Glutamatergic neuron (in vitro differentiated cells): ENCODE measurements around the gene TPD52L2. TPM values are rescaled to one million over a fixed set of nuclear protein-coding genes. Genes with fewer than 3 reads are reported as not detected.

Experiments used
- DNase-seq: peaks from one replicate; pipeline ENCODE4 v3.0.0; 2022
- H3K27ac Mint-ChIP-seq: one replicate; pipeline ENCODE4 v1.8.0; 2020; ENCODE audit warnings: mild to moderate bottlenecking, mixed read lengths, inconsistent platforms; ENCODE audit not compliant: unreplicated experiment
- H3K27me3 Mint-ChIP-seq: one replicate; pipeline ENCODE4 v1.8.0; 2020; ENCODE audit warnings: mild to moderate bottlenecking, moderate library complexity, mixed read lengths, inconsistent platforms; ENCODE audit not compliant: unreplicated experiment
- H3K36me3 Mint-ChIP-seq: one replicate; pipeline ENCODE4 v1.8.0; 2020; ENCODE audit warnings: mild to moderate bottlenecking, mixed read lengths, inconsistent platforms; ENCODE audit not compliant: unreplicated experiment
- H3K4me1 Mint-ChIP-seq: one replicate; pipeline ENCODE4 v1.8.0; 2020; ENCODE audit warnings: mild to moderate bottlenecking, low read depth, mixed read lengths, inconsistent platforms; ENCODE audit not compliant: unreplicated experiment
- H3K4me3 Mint-ChIP-seq: one replicate; pipeline ENCODE4 v1.8.0; 2020; ENCODE audit warnings: mild to moderate bottlenecking, mixed read lengths, inconsistent platforms; ENCODE audit not compliant: unreplicated experiment
- H3K9me3 Mint-ChIP-seq: one replicate; pipeline ENCODE4 v1.8.0; 2020; ENCODE audit warnings: mild to moderate bottlenecking, moderate library complexity, mixed read lengths, inconsistent platforms; ENCODE audit not compliant: unreplicated experiment
- CTCF ChIP-seq: fragments of 200-600 bp; sonication (generic); IDR thresholded peaks from one replicate; pipeline ENCODE4 v1.5.0; 2021; ENCODE audit not compliant: partially characterized antibody, unreplicated experiment
- total RNA-seq: library from RNA; stranded (reverse); fragmentation: NEBNext Ultra II Directional; extraction: Animal tissue kit (Norgen Biotek cat#: 25700); gene quantifications from one replicate; pipeline ENCODE4 v1.2.1, GENCODE V29; 2021; ENCODE audit not compliant: unreplicated experiment

The TPD52L2 gene
- total RNA-seq, 1 donor from 2014 or later = 109 TPM

- peak overlapping the region; percentile 83 for H3K4me3 Mint-ChIP-seq
- peak; percentile 83 for DNase-seq
- peaks cover 5% of the 10 kb centered on the region for H3K36me3 Mint-ChIP-seq
- peaks cover 3% of the 10 kb centered on the region for H3K4me1 Mint-ChIP-seq
- H3K27me3 Mint-ChIP-seq = peaks cover 9% of the 10 kb centered on the region
- H3K27ac Mint-ChIP-seq = peak overlapping the region; percentile 97
- peaks cover 3% of the 10 kb centered on the region for H3K9me3 Mint-ChIP-seq
- no peak for TF ChIP-seq CTCF
Observed at GRCh38 chr20:63846128-63846771, 18.8 kb upstream of the TPD52L2 start.

- H3K4me1 Mint-ChIP-seq = peaks cover 3% of the 10 kb centered on the region
- H3K36me3 Mint-ChIP-seq = peaks cover 5% of the 10 kb centered on the region
- no peak for DNase-seq
- H3K9me3 Mint-ChIP-seq = peaks cover 3% of the 10 kb centered on the region
- H3K27me3 Mint-ChIP-seq = peaks cover 9% of the 10 kb centered on the region
- no peak overlapping the region for H3K27ac Mint-ChIP-seq
- H3K4me3 Mint-ChIP-seq = no peak overlapping the region
- TF ChIP-seq CTCF = no peak
Observed at GRCh38 chr20:63846888-63847236, 18.2 kb upstream of the TPD52L2 start.

GRCh38 chr20:63847237-63848002 is 17.6 kb upstream of the TPD52L2 start:
- Mint-ChIP-seq H3K4me1 (peaks cover 3% of the 10 kb centered on the region), H3K4me3 (no peak overlapping the region)

GRCh38 chr20:63848003-63848911 is 16.8 kb upstream of the TPD52L2 start:
- no peak for DNase-seq
- Mint-ChIP-seq H3K36me3 (peaks cover 5% of the 10 kb centered on the region), H3K9me3 (peaks cover 2% of the 10 kb centered on the region), H3K27me3 (peaks cover 6% of the 10 kb centered on the region), H3K4me1 (peaks cover 3% of the 10 kb centered on the region), H3K27ac (peak overlapping the region; percentile 84), H3K4me3 (no peak overlapping the region)
- TF ChIP-seq CTCF = no peak

More at GRCh38 chr20:63847237-63848002, 17.6 kb upstream of the TPD52L2 start:
- H3K36me3 Mint-ChIP-seq = peaks cover 5% of the 10 kb centered on the region
- H3K27ac Mint-ChIP-seq = peak overlapping the region; percentile 31
- DNase-seq = peak; percentile 87
- H3K9me3 Mint-ChIP-seq = peaks cover 1% of the 10 kb centered on the region
- peaks cover 6% of the 10 kb centered on the region for H3K27me3 Mint-ChIP-seq
- TF ChIP-seq CTCF = no peak
